H9 (cell line): ENCODE measurements around the gene VEGFD. TPM values are rescaled to one million over a fixed set of nuclear protein-coding genes. Genes with fewer than 3 reads are reported as not detected.

Experiments
- DNase-seq: peaks from one replicate; pipeline ENCODE4 v3.0.0-alpha.2; 2017
- H2AFZ ChIP-seq: one replicate; pipeline ENCODE4 v1.6.1; 2013; ENCODE audit warnings: mild to moderate bottlenecking, low read length, control low read depth, moderate library complexity
- H2AK5ac ChIP-seq: 2 replicates; pipeline ENCODE4 v1.6.1; 2013; ENCODE audit warnings: low read length, control low read depth, mixed read lengths; ENCODE audit not compliant: insufficient read length
- H2BK120ac ChIP-seq: one replicate; pipeline ENCODE4 v1.6.1; 2013; ENCODE audit warnings: low read depth, mild to moderate bottlenecking, low read length, control low read depth, inconsistent platforms; ENCODE audit not compliant: poor library complexity, severe bottlenecking
- H2BK12ac ChIP-seq: 2 replicates; pipeline ENCODE4 v1.6.1; 2013; ENCODE audit warnings: low read length, control low read depth, mixed read lengths, low read depth; ENCODE audit not compliant: insufficient read length
- H2BK15ac ChIP-seq: 2 replicates; pipeline ENCODE4 v1.6.1; 2013; ENCODE audit warnings: low read depth, low read length, control low read depth
- H2BK20ac ChIP-seq: one replicate; pipeline ENCODE4 v1.6.1; 2013; ENCODE audit warnings: low read depth, mild to moderate bottlenecking, low read length, control low read depth, inconsistent platforms; ENCODE audit not compliant: poor library complexity, severe bottlenecking
- H2BK5ac ChIP-seq: 2 replicates; pipeline ENCODE4 v1.6.1; 2013; ENCODE audit warnings: low read length, control low read depth, mixed read lengths; ENCODE audit not compliant: insufficient read length
- H3K14ac ChIP-seq: 2 replicates; pipeline ENCODE4 v1.6.1; 2013; ENCODE audit warnings: low read length, control low read depth; ENCODE audit not compliant: insufficient read depth
- H3K18ac ChIP-seq: 2 replicates; pipeline ENCODE4 v1.6.1; 2013; ENCODE audit warnings: low read depth, mild to moderate bottlenecking, mixed read lengths, low read length, control low read depth; ENCODE audit not compliant: insufficient read length
- H3K23ac ChIP-seq: 2 replicates; pipeline ENCODE4 v1.6.1; 2013; ENCODE audit warnings: low read length, control low read depth, mixed read lengths, low read depth; ENCODE audit not compliant: insufficient read length
- H3K23me2 ChIP-seq: 2 replicates; pipeline ENCODE4 v1.6.1; 2013; ENCODE audit warnings: low read depth, mild to moderate bottlenecking, mixed read lengths, low read length, control low read depth; ENCODE audit not compliant: insufficient read length, poor library complexity, severe bottlenecking
- H3K27ac ChIP-seq: 2 replicates; pipeline ENCODE4 v1.5.1; 2013; ENCODE audit warnings: low read length, control low read depth, mixed read lengths, low read depth; ENCODE audit not compliant: insufficient read length
- H3K27me3 ChIP-seq: 2 replicates; pipeline ENCODE4 v1.6.1; 2013; ENCODE audit warnings: low read length, control low read depth, inconsistent platforms; ENCODE audit not compliant: insufficient read depth
- H3K4ac ChIP-seq: 2 replicates; pipeline ENCODE4 v1.6.1; 2013; ENCODE audit warnings: low read depth, mild to moderate bottlenecking, control low read depth, inconsistent platforms, low read length, moderate library complexity
- H3K4me1 ChIP-seq: 2 replicates; pipeline ENCODE4 v1.6.1; 2013; ENCODE audit warnings: low read length, control low read depth, inconsistent platforms; ENCODE audit not compliant: insufficient read depth
- H3K4me2 ChIP-seq: 2 replicates; pipeline ENCODE4 v1.6.1; 2013; ENCODE audit warnings: low read length, control low read depth, mixed read lengths; ENCODE audit not compliant: insufficient read length, insufficient read depth
- H3K56ac ChIP-seq: 2 replicates; pipeline ENCODE4 v1.6.1; 2013; ENCODE audit warnings: low read depth, mild to moderate bottlenecking, mixed read lengths, low read length, control low read depth; ENCODE audit not compliant: insufficient read length
- H3K79me1 ChIP-seq: 2 replicates; pipeline ENCODE4 v1.6.1; 2013; ENCODE audit warnings: low read depth, mild to moderate bottlenecking, moderate library complexity, low read length, control low read depth, inconsistent platforms; ENCODE audit not compliant: insufficient read depth, poor library complexity, severe bottlenecking
- H3K79me2 ChIP-seq: 2 replicates; pipeline ENCODE4 v1.6.1; 2013; ENCODE audit warnings: low read length, control low read depth, inconsistent platforms; ENCODE audit not compliant: insufficient read depth
- H3K9ac ChIP-seq: 2 replicates; pipeline ENCODE4 v1.6.1; 2013; ENCODE audit warnings: low read length, control low read depth, mixed read lengths; ENCODE audit not compliant: insufficient read length; ENCODE audit errors: extremely low read depth
- H3K9me3 ChIP-seq: one replicate; pipeline ENCODE4 v1.6.1; 2013; ENCODE audit warnings: low read depth, low read length, inconsistent platforms; ENCODE audit not compliant: control insufficient read depth
- H3T11ph ChIP-seq: one replicate; pipeline ENCODE4 v1.6.1; 2013; ENCODE audit warnings: mild to moderate bottlenecking, low read length, control low read depth, inconsistent platforms
- H4K20me1 ChIP-seq: one replicate; pipeline ENCODE4 v1.6.1; 2013; ENCODE audit not compliant: control insufficient read depth, insufficient read length, insufficient read depth
- H4K5ac ChIP-seq: 2 replicates; pipeline ENCODE4 v1.6.1; 2013; ENCODE audit warnings: low read depth, mild to moderate bottlenecking, mixed read lengths, low read length, control low read depth; ENCODE audit not compliant: insufficient read length
- H4K8ac ChIP-seq: replicated peaks from 2 replicates; pipeline ENCODE4 v1.6.1; 2013; ENCODE audit warnings: low read length, control low read depth, mixed read lengths, low read depth; ENCODE audit not compliant: insufficient read length
- H4K91ac ChIP-seq: 2 replicates; pipeline ENCODE4 v1.6.1; 2013; ENCODE audit warnings: low read depth, mild to moderate bottlenecking, moderate library complexity, mixed read lengths, low read length, control low read depth; ENCODE audit not compliant: insufficient read length
- H3K27ac Mint-ChIP-seq, 3 experiments: 2 replicates in 2 of 3; 3 replicates in 1 of 3; pipeline ENCODE4 v1.8.0; 2020 to 2021; ENCODE audit warnings: mixed read lengths in 3 of 3, mild to moderate bottlenecking in 1 of 3, moderate library complexity in 1 of 3
- H3K27me3 Mint-ChIP-seq: 2 replicates; pipeline ENCODE4 v1.8.0; 2021; ENCODE audit warnings: low read depth, mild to moderate bottlenecking, moderate library complexity, mixed read lengths
- H3K36me3 Mint-ChIP-seq, 3 experiments: 2 replicates in 2 of 3; 3 replicates in 1 of 3; pipeline ENCODE4 v1.8.0; 2020 to 2021; ENCODE audit warnings: low read depth in 3 of 3, mixed read lengths in 3 of 3; ENCODE audit not compliant: insufficient read depth in 1 of 3
- H3K4me1 Mint-ChIP-seq, 2 experiments: 2 replicates each; pipeline ENCODE4 v1.8.0; 2020; ENCODE audit warnings: mixed read lengths in 2 of 2
- H3K4me3 Mint-ChIP-seq, 2 experiments: 2 replicates in 1 of 2; 3 replicates in 1 of 2; pipeline ENCODE4 v1.8.0; 2020 to 2021; ENCODE audit warnings: mild to moderate bottlenecking in 2 of 2, mixed read lengths in 2 of 2, moderate library complexity in 1 of 2
- H3K9me3 Mint-ChIP-seq, 2 experiments: 2 replicates in 1 of 2; 3 replicates in 1 of 2; pipeline ENCODE4 v1.8.0; 2020; ENCODE audit warnings: mild to moderate bottlenecking in 2 of 2, mixed read lengths in 2 of 2, moderate library complexity in 1 of 2
- WGBS: extraction: QIAGEN DNeasy Blood & Tissue Kit; methylation state at CpG from one replicate; pipeline ENCODE4 v1.1.7; 2013; ENCODE audit warnings: missing lambda C conversion rate, low lambda C conversion rate, mixed read lengths; ENCODE audit not compliant: insufficient read length; ENCODE audit errors: extremely low coverage; 5-methylcytosine and 5-hydroxymethylcytosine counted together
- total RNA-seq: library from RNA; stranded (reverse); gene quantifications from 2 replicates; pipeline ENCODE4 v1.2.1, GENCODE V29; 2021
- TF ChIP-seq, protein P1 (sequence below): fragments of 200-600 bp; sonication (generic); conservative IDR thresholded peaks from 3 replicates; pipeline ENCODE4 v1.8.0; 2021; ENCODE audit warnings: antibody characterized with exemption, mild to moderate bottlenecking

VEGFD gene
- total RNA-seq, 1 experiment from 2014 or later, result 0.11 TPM

- H4K20me1 ChIP-seq, result no peaks in the 10 kb centered on the region
- no peak overlapping the region for H2BK120ac ChIP-seq
- no peak overlapping the region for H3K23ac ChIP-seq
- H3K79me2 ChIP-seq, result no peaks in the 10 kb centered on the region
- H3K9ac ChIP-seq, result no peak overlapping the region
- H4K5ac ChIP-seq, result no peak overlapping the region
- H3K79me1 ChIP-seq, result no peaks in the 10 kb centered on the region
- no peak overlapping the region for H3K56ac ChIP-seq
- H3K27me3 ChIP-seq, result no peaks in the 10 kb centered on the region
- no peak overlapping the region for H4K91ac ChIP-seq
- no peaks in the 10 kb centered on the region for H3K9me3 ChIP-seq
- no peak overlapping the region for H2BK5ac ChIP-seq
- H2BK15ac ChIP-seq, result no peak overlapping the region
- H3K23me2 ChIP-seq, result no peaks in the 10 kb centered on the region
- no peak overlapping the region for H3K14ac ChIP-seq
- no peak overlapping the region for H2AFZ ChIP-seq
- no peak overlapping the region for H2BK20ac ChIP-seq
- H3K4me1 Mint-ChIP-seq, result peaks cover 4% of the 10 kb centered on the region in 2 experiments; a peak in 2 of 4 replicates
- H3K27me3 Mint-ChIP-seq, result no peaks in the 10 kb centered on the region
- H2AK5ac ChIP-seq, result no peak overlapping the region
- H3K4me3 Mint-ChIP-seq, result no peak overlapping the region
- TF ChIP-seq, protein P1, sequence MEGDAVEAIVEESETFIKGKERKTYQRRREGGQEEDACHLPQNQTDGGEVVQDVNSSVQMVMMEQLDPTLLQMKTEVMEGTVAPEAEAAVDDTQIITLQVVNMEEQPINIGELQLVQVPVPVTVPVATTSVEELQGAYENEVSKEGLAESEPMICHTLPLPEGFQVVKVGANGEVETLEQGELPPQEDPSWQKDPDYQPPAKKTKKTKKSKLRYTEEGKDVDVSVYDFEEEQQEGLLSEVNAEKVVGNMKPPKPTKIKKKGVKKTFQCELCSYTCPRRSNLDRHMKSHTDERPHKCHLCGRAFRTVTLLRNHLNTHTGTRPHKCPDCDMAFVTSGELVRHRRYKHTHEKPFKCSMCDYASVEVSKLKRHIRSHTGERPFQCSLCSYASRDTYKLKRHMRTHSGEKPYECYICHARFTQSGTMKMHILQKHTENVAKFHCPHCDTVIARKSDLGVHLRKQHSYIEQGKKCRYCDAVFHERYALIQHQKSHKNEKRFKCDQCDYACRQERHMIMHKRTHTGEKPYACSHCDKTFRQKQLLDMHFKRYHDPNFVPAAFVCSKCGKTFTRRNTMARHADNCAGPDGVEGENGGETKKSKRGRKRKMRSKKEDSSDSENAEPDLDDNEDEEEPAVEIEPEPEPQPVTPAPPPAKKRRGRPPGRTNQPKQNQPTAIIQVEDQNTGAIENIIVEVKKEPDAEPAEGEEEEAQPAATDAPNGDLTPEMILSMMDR, result no peak
- no peak overlapping the region for H2BK12ac ChIP-seq
- no peak overlapping the region for H3K4me2 ChIP-seq
- no peak overlapping the region for H3K27ac Mint-ChIP-seq
- H3K36me3 Mint-ChIP-seq, result peaks cover 0 to 11% (median 9%) of the 10 kb centered on the region in 3 experiments; a peak in 5 of 7 replicates
- H3K4me1 ChIP-seq, result no peaks in the 10 kb centered on the region
- no peak overlapping the region for H4K8ac ChIP-seq
- H3T11ph ChIP-seq, result no peak overlapping the region
- no peak overlapping the region for H3K27ac ChIP-seq
- DNase-seq, result no peak
- no peaks in the 10 kb centered on the region; a peak in 1 of 5 replicates for H3K9me3 Mint-ChIP-seq
- H3K18ac ChIP-seq, result no peak overlapping the region
- H3K4ac ChIP-seq, result no peak overlapping the region
- WGBS, result no CpG with 5 or more reads among the region's 1 CpG
These were observed 40.8 kb upstream of the VEGFD start for GRCh38 chrX:15425024-15425423.
